Uterus (tissue), 2 donors: ENCODE results near the gene CRABP2.

Experiments
- POLR2A ChIP-seq, 2 donors: fragments of 450-650 bp; IDR thresholded peaks; one replicate each; pipeline ENCODE4 v1.6.1; 2016; ENCODE audit warnings: antibody characterized with exemption in 2 of 2, mild to moderate bottlenecking in 1 of 2, moderate library complexity in 1 of 2
- TF ChIP-seq, protein P1 (sequence below), 4 experiments: fragments of 200-600 bp in 2 of 4; fragments of 450-650 bp in 2 of 4; sonication (generic) in 2 of 4; IDR thresholded peaks; one replicate each; pipeline ENCODE4 v1.5.1; 2016 to 2019; ENCODE audit warnings: antibody characterized with exemption in 4 of 4, mild to moderate bottlenecking in 2 of 4, moderate library complexity in 1 of 4

DNA sequence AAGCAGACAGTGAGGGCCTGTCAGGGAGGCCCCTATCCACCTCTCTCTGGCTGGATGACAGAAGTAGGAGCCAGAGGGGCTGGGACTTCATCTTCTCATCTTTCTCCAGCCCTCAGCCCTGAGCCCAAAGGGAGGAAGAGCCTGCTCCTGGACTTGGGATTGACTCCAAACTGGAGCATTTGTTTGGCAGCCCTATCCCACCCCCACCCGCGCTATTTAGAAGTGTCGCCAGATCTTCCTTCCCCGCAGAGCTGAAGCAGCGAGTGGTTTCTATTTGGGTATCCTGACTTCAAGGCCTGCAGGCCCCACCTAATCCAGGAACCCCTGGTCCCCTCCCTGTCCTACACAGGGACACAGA, 37.8 kb downstream of the CRABP2 start:
- TF ChIP-seq, protein P1, sequence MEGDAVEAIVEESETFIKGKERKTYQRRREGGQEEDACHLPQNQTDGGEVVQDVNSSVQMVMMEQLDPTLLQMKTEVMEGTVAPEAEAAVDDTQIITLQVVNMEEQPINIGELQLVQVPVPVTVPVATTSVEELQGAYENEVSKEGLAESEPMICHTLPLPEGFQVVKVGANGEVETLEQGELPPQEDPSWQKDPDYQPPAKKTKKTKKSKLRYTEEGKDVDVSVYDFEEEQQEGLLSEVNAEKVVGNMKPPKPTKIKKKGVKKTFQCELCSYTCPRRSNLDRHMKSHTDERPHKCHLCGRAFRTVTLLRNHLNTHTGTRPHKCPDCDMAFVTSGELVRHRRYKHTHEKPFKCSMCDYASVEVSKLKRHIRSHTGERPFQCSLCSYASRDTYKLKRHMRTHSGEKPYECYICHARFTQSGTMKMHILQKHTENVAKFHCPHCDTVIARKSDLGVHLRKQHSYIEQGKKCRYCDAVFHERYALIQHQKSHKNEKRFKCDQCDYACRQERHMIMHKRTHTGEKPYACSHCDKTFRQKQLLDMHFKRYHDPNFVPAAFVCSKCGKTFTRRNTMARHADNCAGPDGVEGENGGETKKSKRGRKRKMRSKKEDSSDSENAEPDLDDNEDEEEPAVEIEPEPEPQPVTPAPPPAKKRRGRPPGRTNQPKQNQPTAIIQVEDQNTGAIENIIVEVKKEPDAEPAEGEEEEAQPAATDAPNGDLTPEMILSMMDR (IDR thresholded peaks at IDR 0.05), result no peak
- no peak for TF ChIP-seq POLR2A (IDR thresholded peaks at IDR 0.05)
